CD4-positive, alpha-beta T cell treated with Interleukin-12 subunit alpha and Interleukin-12 subunit beta, for 1 hour (primary cell): ENCODE data around the gene MYL6.
"Not testable (repeated sequence)": the region's sequence is repeated elsewhere in the genome, so short reads cannot be mapped to it uniquely, and the experiment has no call there.

Experiments used
- DNase-seq: peaks from one replicate; pipeline ENCODE4 v3.0.0-alpha.2; 2020

MYL6 gene

DNA sequence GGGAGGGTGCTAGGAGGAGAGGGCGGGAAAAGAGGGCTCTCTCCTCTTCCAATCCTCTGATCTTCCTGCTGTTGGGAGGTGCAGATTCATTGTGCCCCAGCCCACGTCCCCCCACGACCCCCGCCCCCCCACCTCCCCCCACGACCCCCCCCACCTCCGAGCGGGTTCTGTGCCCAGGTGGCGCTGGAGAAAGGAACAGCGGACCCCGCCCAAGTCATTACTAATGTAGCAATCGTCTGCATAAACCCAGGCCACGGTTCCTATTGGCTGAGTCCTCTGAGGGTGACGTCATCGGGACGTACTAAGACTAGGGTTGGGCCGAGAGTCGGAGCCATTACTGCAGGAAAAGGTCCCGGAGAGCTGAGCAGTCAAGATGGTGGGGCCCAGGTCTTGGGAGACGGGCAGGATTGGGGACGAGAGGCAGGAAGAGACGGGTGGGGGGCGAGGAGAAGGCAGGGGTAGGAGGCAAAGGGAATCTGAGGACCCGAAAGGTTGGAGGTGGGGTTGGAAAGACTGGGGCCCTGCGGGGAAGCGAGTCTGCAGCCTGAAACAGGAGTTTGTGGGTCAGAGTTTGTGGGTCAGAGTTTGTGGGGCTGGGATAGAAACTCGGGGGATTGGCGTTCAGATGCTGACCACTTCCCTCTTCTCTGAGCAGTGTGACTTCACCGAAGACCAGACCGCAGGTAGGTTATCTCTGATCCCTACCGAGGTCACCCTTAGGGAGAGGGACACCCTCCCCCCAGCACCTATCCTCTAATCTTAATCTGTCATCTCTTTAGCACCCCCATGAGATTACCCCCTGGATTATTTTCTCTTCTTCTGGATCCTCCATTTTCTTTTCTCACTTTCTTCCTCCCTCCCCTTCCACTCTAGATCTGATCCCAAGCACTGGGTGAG lies at the start of gene MYL6:
Gene MYL6, plus strand, starts transcription at position 331 of the 897 bp plus-strand sequence. Its CDS starts 43 bp downstream, at position 374.
- DNase-seq, result peak; percentile 94

DNA sequence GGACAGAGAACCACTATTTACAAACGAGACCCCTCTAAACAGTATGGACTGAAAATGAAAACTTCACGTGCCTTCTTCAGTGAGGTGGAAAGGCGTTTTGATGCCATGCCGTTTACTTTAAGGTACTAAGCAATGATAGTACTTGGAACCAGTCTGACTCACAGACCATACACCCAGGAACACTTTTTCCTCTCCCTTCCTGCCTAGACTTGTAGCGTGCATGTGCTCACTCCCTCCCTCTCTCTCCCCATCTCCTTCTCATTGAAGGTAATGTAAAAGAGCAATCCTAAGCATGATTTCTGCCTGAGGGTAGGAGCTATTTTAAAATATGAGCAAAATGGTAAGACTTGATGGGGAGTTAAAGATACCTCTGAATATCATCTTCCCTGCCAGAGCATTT lies 47.6 kb upstream of the MYL6 start:
- no peak for DNase-seq

DNA sequence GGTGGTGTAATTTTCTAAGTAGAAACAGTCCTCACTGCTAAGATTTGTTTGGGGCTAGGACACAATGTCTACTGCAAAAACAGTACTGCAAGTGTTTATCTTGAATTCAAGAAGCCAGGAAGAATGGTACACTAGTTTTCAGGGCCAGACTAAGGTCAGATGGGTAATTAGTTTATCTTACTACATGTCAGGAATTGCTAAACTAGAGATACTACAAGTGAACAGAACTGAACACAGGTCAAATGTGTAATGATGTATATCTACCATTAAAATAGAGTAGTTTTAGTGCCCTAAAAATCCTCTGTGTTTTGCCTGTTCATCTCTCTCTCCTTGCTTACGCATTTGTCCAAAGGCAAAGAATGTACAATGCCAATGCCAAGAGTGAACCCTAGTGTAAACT lies 44.1 kb upstream of the MYL6 start:
- no peak for DNase-seq

DNA sequence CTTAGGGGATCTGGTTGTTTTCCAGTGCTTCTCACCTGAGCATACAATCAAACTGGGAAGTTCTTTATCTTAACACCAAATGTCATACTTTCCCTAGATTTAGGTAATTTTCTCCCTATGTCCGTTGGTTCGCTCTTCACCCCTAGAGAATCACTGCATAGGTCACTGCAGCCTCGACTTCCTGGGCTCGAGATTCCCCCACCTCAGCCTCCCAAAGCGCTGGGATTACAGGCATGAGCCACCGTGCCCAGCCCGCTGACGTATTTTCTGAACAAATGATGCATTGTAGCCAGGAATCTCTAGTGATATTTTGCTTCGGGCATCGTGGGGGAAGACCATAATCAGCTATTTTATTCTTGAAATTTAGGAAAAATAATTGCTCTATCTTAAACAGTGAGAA lies 42.8 kb upstream of the MYL6 start:
- no peak for DNase-seq

DNA sequence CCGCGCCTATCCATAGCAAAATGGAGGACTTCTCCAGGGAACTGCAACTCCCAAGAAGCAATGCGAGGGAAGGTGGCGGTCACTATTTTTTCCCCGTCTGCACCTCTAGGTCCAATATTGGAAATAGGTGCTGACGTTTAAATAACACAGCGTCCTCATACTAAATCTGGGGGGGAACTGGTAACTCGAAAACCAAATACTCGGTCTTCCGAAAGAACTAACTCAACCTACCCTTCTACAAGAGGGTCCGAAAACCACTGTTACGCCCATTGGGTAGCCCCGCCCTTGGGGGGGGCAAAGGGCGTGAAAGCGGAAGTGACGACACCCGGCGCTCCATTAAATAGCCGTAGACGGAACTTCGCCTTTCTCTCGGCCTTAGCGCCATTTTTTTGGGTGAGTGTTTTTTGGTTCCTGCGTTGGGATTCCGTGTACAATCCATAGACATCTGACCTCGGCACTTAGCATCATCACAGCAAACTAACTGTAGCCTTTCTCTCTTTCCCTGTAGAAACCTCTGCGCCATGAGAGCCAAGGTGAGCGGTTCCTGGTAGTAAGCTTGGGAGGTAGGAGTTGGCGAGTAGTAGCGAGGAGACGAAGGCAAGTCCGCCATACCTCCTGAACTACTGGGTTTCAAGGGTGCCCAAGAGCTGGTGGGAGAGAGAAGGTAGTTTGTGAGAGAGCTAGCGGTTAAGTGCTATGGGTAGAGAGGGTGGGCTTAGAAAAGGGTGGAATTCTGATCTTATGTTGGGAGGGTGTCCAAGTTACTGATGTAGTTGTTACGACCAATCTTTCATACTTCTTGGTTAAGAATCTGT lies 41.7 kb upstream of the MYL6 start, which contains the start of gene RPL41:
Gene RPL41, plus strand, starts transcription at position 367 of the 815 bp plus-strand sequence.
- peak; percentile 95 for DNase-seq

DNA sequence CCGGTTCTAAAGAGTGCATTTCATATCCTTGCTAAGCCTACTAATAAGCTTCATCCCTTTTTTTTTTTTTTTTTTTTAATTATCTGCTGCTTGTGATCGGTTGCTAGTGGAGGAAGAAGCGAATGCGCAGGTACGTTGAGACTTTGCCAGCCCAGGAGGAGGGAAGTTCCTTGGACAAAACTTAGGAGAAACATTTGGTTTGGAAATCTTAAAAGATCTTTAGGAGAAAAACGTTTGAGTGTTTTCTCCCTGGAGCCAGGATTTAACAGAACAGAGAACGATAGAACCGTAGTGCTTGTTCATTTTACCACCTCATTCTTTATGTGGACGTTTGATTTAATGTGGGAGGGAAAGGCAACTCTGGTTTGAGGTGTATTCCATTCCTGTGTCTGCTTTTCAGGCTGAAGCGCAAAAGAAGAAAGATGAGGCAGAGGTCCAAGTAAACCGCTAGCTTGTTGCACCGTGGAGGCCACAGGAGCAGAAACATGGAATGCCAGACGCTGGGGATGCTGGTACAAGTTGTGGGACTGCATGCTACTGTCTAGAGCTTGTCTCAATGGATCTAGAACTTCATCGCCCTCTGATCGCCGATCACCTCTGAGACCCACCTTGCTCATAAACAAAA lies 41.0 kb upstream of the MYL6 start:
- DNase-seq, result not testable (repeated sequence)

DNA sequence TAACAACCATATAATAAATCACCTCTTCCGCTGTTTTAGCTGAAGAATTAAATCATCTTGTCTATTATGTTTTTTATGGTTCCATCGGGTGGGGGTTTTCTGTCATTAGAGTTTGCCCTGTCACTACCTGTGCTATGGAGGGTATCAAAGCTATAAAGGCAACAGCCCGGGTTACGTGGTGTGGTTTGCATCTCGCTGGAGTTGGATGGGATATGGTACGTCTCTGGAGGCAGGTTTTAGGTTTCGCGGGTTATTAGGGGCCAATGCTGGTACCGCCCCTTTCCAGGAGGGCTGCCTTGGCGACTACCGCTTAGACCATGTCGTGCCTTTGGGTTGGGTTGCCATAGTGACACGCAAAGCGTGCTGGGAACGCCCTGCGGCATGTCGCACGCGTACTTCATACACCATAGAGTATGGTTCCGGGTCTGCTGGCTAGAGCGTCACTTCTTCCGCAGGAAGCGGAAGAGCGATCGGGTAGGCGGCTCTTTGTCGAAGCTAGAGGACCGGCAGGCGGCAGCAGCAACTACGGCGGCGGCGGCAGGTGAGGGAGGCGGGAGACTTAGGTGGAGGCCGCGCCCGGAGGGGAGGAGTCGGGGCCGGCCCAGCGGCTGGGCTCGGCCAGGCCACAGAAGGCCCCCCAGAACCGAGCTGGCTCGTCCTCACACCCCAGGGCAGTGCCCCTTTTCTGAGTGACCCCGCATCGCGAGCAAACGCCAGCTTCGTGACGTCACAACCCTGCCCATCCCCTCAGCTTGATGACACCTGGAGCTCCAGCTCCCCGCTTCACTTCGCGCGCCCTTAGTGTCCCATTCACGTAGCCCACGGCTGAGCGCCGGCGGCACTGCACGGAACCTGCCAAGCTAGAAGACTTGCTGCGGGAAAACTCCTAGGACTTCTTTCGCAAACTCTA lies 40.1 kb upstream of the MYL6 start, which contains the start of gene ZC3H10:
Gene ZC3H10, plus strand, starts transcription at position 489 of the 910 bp plus-strand sequence. CDS start 2,297 bp downstream, outside the sequence.
- peak; percentile 99 for DNase-seq

DNA sequence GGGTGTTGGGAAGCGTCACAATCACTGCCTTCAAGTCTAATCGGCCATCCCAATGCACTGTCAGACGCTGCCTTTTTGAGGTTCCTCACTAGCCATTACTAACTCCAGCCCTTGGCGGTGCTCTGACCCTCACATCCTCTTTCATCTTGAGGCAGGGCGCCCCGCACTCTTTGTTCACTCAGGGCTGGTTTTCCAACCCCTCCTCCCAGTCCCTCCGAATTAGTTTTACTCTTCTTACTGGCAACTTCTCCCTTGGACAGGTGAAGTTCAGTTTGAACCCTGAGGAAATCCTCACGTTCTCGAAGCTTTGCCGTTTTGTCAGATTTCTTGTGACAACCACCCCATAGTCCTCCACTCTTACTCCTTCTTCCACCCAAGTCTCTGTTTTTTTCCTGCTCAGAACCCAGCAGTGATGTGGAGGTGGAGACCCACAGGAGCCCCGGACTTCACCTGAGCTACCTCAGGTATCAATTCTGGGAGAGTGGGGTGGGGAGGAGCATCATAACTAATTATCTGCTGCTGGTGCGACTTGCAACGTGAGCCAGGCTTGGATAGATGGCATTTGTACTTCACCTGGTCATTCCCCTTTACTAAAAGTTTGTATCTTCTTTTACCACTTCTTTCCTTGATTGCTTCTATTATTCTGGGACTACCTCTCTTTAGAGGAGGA lies 39.3 kb upstream of the MYL6 start:
- no peak for DNase-seq

DNA sequence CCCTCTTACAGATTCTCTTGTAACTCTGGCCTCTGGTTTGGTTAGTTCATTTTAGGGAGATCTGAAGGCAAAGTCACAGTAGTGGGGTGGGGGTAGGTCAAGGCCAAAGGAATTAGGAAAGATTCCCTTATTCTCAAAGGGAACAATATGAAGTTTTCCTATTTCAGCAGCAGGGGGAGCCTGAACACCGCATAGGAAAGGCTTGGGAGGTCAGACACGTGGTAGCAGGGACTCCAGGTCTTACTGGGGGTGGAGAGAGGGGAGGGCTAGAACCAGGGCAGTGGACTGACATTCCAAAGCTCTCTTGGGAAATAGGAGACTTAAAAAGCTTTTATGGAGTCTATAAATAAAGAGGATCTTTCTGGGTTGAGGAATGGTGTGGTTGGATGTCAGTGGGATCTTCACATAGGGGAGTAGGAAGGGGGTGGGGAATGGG lies 38.8 kb upstream of the MYL6 start:
- DNase-seq, result peak; percentile 74

DNA sequence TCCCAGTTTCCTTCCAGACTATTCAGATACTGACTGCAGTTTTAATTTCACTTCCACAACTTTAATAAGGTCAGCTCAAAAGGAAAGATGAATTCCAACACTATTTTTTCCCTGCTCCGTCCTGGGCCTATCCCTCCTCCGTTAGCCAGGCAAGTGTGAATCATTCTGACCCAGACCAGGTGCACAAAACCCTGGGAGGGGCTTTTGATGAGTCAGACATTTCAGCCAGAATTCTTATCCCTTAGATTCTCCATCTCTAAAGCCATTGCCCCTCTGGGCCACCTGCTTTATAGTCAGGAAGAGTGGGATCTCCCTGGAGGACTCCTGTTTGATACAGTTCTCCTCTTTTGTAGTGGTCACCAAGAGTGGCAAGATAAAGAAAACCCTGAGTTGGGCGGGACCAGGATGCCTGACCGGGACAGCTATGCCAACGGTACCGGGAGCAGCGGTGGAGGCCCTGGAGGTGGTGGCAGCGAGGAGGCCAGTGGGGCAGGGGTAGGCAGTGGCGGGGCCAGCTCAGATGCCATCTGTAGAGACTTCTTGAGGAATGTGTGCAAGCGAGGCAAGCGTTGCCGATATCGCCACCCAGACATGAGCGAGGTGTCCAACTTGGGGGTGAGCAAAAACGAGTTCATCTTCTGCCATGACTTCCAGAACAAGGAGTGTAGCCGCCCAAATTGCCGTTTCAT lies 37.9 kb upstream of the MYL6 start:
- no peak for DNase-seq

DNA sequence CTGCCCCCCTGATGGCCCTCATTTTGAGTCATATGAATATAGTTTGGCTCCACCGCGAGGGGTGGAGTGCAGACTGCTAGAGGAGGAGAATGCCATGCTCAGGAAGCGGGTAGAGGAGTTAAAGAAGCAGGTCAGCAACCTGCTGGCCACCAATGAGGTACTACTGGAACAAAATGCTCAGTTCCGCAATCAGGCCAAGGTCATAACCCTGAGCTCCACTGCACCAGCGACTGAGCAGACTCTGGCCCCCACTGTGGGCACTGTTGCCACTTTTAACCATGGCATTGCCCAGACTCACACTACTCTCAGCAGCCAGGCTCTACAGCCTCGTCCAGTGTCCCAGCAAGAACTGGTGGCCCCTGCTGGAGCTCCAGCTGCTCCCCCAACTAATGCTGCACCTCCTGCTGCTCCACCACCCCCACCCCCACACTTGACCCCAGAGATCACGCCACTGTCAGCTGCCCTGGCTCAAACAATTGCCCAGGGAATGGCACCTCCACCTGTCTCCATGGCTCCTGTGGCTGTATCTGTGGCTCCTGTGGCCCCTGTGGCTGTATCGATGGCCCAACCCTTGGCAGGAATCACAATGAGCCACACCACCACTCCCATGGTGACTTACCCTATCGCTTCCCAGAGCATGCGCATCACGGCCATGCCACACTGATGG lies 36.8 kb upstream of the MYL6 start:
- DNase-seq, result no peak

DNA sequence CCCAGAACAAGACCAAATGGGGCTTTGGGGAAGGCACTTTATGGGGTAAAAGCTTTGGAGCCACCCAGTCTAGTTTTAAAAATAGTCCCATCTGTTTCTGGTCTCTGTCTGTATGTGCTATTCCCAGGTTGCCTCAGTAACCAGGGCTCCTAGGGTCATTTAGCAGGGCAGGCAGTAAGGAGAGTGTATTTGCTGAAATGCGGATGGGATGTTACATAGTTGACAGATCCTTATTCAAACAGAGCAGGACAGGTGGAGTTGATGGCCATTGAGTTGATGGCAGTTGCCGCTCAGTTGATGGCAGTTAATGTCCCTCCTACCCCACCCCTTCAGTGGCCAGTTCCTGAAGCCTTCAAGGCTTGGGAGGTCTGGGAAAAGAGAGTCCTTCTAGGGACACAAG lies 35.5 kb upstream of the MYL6 start:
- DNase-seq, result no peak

DNA sequence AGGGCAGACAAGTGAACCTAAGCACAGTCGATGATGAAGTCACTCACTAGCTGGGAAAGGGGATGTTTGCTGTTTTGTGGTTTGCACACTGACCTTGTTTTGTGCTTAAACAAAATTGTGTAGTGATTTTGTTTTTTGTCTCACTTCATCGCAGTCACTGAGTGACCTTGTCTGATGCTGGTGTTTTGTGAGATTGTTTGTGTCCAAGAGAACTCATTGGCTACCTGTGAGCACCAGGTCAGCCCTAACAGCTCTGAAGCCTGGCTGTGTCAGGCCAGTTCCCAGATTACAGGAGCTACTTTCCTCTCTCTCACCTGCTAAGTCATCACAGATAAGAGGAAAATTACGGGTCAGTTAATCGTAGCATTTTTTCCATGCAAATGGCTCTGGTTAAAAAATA lies 34.0 kb upstream of the MYL6 start:
- DNase-seq, result no peak

DNA sequence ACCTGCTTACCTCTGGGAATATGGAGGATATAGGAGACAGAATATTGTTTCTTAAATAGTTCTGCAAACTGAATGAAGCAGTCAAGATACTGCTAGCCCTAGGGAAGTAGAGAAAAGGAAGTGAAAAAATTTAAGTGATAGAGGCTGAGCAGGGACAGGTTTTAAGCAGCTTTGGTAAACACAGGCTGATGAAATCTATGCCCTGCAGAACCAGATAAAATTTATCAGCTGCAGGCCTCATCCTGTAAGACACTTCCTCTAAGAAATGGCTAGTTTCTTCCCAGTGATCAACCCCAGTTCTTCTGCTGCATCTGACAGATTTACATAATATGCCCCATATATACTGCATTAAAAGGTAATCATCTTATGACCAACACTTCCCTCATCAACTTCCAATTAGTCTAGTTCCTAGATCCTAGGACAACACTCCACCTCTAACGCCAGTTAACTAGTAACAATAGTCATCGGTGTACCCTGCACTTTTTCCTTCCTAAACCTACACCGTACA lies 31.4 kb upstream of the MYL6 start:
- no peak for DNase-seq

DNA sequence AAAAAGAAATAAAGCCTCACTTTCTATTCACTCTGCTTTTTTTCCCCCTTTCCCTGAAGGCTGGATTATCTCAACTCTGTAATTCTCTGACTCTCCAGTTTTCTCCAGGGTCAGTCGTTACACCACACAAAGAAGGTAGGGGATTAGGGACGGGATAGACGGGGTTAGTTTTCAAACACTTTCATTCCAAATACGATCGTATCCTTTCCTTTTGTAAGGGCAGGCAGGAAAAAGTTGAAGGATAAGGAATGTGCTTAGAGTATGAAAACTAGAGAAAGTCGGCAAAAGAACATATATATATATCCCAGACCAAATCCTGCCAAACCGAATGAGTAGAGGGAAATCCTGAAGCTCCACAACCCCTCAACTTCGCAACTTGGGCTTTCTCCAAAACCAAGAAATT lies 30.7 kb upstream of the MYL6 start:
- no peak for DNase-seq

DNA sequence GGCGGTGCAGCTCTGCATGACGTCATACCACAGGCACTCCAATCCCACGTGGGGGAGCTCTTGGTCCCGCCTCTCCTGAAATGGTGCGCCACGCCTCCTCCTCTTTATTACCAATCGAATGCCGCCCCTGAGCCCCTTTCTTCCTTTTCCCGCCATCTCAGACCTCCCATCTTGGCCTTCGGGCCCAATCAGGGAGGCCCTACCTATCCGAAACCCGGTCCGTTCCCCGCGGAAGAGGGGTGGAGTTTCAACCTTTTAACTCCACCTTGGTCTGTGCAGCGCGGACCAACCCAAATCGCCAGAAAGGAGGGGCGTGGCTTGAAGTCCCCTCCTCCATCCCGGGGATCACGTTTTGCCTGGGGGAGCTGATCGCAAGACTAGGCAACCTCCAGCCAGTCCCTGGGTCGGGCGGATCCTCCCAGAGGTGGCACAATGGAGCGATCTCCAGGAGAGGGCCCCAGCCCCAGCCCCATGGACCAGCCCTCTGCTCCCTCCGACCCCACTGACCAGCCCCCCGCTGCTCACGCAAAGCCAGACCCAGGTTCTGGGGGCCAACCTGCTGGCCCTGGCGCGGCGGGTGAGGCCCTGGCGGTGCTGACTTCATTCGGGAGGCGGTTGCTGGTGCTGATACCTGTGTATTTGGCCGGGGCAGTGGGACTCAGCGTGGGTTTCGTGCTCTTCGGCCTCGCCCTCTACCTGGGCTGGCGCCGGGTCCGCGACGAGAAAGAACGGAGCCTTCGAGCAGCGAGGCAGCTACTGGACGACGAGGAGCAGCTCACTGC lies 30.1 kb upstream of the MYL6 start, which contains the start of gene ESYT1:
Gene ESYT1, plus strand, starts transcription at position 380 of the 782 bp plus-strand sequence. Its CDS starts 53 bp downstream, at position 433.
- DNase-seq, result peak; percentile 99

DNA sequence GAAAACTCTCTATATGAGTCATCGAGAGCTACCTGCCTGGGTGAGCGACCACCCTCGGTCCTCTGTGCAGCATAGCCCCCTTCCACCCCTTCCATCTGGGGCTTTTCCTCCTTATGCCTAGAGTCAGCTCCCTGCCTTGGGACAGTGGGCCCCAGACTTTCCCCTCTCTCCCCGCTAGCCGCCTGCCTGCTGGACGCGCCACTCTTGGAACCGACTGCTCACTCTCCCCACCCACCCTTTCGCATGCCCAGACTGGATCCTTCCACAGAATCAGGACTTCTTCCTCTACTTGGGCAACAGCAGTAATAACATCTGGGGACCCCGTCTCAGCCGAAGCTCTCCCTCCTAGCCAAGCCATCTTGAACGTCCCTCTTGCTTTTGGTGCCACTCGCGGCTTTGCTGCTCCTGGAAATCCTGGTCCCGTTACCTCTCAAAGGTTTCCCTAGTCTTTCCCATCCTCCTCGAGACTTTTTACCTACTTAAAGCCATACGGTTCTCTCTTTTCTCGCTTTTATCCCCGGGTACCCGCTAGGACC lies 29.4 kb upstream of the MYL6 start:
- DNase-seq, result no peak

DNA sequence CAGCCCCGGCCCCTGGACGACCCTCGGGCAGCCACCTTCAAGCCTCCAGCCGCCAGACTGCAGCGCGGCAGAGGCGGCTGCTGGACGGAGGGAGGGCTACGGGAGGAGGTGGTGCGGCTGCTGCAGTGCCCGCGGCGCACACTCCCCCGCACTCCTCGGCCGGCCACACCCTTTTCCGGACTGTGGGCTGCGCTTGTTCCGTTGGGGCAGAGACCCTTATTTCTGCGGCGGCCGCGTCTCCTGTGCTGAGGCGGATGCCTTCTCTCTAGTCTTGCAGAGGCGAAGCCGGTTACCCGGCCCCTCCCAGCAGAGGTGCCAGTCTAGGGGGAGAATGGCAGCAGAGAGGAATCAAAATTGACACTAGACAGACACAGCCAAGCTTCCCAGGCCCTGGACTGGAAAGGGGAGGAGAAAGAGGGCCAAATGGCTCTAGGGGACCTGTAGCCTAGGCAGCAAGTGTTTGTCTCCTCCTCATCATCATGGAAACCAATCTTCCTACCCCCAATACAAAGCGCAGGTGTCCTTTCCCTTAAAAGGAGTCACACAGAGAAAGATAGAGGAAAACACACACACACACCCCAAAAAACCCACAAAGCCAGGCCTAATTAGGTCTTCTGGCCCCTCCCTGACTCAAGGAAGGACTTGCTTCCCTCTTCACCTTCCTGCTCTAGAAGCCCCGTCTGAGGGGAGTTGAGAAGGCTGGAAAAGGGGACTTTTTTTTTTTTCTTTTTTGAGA lies 28.8 kb upstream of the MYL6 start:
- DNase-seq, result peak; percentile 85
